NCI-H345 treated with DMSO at 0.1 percent for 48 hours (cell line): ENCODE data around the gene SNX18.
"Not testable (repeated sequence)": the region's sequence is repeated elsewhere in the genome, so short reads cannot be mapped to it uniquely, and the experiment has no call there.

Source experiments
- DNase-seq: peaks from one replicate; lab custom pipeline; 2025; ENCODE audit not compliant: unreplicated experiment; lab: John Stamatoyannopoulos, UW

SNX18 gene

DNA sequence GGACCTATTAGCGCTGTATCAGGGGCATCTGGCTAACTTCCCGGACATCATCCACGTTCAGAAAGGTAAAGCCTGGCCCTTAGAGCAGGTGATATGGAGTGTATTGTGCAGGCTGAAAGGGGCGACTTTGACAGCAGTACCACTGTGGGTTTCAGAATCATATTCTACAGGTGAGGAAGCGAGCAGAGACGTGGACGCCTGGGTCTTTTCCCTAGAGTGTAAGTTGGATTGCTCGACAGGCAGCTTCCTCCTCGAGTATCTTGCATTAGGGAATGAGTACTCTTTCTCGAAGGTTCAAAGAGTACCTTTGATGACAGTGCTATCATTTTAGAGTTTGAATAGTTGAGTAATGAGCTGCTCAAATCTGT lies 1.9 kb downstream of the SNX18 start:
- no peak for DNase-seq

DNA sequence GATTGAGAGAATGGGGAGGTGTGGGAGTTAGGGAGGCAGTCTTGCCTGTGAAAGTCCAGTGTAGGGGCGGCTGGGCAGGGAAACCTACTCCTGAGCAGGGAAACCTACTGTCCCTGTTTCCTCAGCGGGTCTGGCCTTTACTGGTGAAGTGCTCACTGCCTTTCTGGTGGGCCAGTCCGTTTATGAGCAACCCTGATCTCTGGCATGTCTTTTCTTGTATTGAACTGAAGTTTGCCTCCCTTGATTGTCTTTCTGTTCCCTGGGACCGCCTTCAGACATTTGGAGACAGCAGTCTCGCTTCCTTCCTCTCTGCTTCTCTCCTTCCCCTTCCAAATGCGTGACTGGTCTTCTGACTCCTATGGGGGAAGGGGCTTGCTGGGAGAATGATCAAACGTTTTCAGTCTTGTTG lies 2.9 kb downstream of the SNX18 start:
- no peak for DNase-seq

DNA sequence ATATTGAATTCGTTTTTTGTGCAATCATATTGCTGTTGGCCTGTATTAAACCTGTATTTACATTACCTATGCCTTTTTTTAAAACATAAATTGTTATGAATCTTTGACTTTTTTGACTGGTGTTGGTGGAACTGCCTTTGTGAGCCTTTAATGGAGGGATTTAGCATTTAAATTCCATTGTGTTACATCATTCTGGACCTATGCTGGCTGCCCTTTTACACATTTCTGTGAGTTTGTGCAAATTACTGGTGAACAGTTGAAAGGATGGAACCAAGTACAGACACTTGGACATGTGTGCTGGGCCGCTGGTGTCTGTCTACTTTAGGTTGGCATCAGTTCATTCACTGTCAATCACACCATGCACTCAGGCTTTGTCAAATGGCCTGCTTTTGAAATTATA lies 3.4 kb downstream of the SNX18 start:
- DNase-seq = no peak

DNA sequence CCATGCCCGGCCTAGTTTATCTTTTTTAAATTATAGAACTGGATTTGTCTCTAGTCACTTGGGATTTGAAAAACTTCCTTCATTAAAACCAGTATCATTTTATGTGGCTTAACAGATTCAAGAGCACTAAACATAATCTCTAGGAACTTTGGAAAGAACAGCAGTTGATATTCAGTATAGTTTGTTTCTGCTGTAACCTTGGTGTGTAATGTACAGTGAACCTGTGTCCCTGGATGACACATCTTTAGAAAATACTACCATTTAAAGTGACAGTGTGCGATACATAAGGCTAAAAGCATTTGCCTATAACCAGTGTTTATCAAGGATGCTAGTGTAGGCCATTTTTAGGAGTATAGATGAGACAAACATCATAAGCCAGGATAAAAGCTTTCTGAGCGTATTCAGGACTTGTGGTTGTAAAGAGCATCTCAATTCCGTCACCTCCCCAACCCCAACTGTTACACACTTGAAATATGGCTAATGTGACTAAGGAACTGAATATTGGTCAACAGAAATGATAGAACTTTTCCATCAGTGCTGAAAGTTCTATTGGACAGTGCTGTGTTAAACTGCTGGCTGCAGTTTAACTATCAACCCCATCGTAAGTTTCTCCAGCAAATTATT lies 4.4 kb downstream of the SNX18 start:
- DNase-seq = no peak

DNA sequence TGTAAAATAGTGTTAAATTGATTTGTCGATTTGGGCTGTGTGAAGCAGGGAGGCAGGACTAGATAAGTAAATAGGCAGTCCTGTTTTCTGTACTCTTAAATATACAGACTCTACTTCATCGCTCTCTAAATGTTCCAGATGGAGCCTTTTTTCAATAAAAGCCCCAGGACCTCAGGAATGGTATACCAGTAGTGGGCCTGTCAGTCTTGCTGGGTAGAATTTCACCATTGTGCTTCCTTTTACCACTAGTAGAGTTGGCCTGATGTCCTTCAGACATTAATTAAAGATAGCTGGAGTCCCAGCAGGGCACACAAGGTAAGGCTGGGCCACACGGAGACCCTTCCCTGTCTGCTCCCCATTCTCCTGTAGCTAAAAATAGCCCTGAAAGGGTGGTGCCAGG lies 6.0 kb downstream of the SNX18 start:
- no peak for DNase-seq

DNA sequence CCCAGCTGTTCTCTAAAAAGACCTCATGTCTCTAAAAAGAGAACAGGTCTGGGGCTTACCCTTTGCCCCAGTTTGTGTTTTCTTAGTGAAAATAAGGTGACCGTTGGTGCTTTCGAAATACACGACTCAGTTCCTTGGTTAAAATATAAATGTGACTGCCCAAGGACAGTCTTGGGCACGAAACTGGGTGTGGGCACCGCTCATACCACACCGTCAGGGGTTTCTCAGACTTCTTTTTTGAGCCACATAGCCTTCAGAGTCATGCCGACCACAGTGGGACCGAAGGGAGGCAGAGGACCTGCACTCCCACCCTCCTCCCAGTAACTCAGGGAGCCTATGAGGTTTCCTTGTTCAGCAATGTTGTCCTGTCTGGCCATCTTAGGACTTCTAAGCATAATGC lies 6.5 kb downstream of the SNX18 start:
- DNase-seq = no peak

DNA sequence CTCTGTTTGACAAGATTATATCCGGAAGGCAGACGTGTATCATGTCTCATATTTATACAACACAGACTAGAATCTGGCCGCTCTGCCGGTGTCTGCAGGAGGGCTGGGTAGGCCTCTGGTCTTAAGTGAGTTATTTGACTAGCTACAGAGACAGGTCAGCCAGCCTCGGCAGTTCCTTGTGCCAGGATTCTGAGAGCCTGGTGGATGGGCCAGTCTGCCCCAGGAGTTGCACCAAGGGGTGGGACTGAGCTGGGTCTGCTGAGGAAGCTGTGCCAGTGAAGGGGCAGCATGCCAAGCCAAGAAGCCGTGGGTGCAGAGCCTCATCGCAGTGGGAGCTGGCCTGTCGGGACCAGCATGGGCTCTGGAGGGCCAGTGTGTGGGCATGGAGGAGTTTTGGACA lies 7.1 kb downstream of the SNX18 start:
- no peak for DNase-seq

DNA sequence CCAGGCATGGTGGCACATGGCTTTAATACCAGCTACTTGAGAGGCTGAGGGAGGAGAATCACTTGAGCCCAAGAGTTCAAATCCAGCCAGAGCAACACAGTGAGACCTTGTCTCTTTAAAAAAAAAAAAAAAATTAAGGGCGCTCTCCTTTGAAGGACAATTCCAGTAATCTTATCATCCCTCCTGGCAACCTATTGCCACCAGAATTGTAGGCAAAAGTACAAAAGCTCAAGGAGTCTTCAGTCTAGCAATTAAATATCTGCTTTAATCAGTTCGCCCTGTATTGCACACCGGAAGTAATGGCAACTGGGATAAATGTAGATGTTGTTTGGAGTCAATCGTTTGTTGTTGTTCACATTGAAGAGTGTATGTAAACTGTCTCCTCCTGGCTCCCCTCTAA lies 7.7 kb downstream of the SNX18 start:
- DNase-seq = no peak

DNA sequence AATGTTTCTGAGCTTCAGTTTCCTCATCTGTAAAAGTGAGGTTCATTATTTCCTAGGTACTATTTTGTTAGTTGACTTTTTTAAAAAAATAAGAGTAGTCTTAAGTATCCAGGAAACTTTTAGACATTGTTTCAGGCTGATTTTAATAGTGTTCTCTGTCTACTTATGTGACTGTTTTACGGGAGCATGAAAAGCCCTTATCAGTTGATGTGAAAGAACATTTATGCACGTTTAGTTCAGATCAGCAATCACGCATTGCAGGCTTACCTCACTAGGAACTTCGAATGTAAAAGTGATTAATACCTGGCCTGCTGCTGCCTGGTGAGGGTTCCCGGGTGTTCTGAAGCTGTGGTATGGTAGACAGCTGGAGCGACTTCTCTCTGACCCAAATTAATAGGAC lies 8.1 kb downstream of the SNX18 start:
- no peak for DNase-seq

DNA sequence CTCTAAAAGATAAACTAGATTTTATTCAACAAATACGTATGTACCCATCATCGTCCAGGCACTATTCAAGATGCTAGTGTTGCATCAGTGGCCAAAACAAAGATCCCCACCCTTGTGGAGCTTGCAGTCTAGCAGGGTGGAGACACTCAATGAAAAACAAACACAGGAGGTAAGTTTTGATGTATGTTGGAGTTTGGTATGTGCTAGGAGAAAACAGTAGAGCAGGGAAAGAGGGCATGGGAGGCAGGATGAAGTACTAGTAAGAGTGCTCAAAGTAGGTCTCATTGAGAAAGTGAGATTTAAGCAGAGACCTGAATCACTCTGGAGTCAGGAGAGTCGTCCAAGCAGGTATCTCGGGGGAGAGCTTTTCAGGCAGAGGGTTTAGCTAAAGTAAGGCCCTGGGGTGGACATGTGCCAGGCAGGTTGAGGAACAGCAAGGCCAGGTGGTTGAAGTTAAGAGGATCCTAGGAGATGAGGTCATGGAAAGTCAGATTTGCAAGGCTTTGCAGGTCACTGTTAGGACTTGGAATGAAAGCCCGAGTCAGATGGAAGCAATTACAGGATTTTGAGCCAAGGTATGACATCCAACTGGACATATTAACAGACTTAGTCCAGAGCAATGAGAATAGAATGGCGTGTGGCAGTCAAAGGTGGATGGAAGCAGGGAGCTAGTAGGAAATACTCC lies 9.2 kb downstream of the SNX18 start:
- DNase-seq = no peak

DNA sequence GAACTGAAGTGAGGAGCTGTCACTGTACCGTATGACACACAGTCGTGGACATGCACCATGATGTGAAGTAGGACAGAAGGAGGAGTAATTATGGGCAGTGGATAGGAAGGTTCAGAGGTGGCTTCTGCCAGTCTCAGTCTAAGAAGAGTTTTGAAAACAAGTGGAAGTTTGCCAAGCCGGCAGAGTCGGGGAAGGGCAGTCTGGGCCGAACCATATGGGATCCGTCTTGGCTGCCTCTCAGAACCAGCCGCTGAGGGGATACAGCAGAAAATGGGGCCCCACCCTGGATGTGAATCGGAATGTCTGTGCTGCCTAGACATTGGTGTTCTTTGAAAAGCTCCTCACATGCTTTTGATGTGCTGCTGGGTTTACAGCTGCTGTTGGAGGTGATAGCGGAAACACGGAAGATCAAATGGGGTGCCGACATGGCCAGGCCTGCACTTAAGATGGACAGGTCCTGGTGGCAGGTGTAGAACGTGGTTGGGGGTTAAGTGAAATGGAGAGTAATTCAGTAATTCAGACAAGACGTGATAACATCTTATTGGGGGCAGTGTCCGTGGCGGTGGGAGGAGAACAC lies 11.2 kb downstream of the SNX18 start:
- DNase-seq = no peak

DNA sequence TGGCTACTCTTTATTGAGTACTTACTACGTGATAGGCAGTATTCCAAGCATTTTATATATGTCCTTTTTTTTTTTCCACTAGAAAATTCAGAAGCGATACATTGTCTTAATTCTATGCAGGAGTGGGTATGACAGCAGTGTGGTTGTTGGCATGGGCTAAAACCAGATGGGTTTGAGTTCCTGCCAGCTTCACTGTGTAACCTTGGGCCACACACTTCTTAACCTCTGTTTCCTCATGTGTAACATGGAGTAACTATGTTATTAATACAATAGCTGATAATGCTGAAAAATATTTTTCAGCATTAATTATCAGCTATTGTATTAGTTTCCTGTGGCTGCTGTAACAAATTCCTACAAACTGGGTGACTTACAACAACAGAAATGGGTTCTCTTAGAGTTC lies 12.0 kb downstream of the SNX18 start:
- no peak for DNase-seq

DNA sequence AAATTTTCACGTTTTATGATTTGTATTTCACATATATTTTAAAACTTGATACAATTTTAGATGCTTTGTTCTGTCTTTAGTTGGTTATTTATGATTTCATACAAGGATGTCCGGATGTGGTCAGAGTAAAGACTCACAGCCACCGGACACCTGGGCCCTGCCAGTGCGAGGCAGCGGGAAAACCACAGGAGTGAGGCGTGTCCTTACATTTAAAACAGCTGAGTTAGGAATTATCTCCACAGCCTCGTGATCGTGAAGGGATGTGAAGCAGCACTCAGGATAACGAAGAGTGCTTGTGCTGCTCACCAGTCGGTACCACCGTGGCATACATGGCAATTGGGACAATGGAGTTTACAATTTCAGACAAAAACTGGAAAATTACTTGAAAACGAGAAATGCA lies 14.0 kb downstream of the SNX18 start:
- no peak for DNase-seq

DNA sequence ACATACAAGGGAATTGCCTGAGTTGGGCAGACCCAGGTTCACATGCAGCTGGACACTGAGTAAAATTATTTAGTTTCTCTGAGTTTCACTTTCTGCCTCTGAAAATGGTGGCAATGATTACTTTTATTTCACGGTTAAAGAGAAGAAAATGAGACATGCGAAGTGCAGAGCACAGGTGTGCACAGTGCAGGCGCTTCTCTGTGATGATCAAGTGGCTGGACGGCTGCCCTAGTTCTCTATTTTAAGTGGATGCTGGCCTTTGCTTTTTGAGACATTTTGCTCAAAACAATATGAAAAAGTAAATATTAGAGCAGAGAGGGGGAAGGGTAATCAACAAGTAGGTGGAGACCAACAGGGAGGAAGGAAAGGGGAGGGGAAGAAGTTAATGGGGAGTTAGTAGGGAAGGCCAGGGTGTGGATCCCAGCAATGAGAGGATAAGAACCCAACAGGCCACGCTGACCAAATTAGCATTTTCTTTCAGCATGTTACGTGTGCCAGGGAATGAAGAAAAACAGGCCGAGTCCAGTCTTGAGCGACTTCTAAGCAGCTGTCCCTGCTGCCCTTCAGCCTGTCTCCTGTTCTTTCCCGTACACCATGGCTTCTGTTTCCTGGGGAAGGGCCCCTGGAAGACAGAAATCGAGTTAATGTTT lies 16.1 kb downstream of the SNX18 start:
- DNase-seq = no peak

DNA sequence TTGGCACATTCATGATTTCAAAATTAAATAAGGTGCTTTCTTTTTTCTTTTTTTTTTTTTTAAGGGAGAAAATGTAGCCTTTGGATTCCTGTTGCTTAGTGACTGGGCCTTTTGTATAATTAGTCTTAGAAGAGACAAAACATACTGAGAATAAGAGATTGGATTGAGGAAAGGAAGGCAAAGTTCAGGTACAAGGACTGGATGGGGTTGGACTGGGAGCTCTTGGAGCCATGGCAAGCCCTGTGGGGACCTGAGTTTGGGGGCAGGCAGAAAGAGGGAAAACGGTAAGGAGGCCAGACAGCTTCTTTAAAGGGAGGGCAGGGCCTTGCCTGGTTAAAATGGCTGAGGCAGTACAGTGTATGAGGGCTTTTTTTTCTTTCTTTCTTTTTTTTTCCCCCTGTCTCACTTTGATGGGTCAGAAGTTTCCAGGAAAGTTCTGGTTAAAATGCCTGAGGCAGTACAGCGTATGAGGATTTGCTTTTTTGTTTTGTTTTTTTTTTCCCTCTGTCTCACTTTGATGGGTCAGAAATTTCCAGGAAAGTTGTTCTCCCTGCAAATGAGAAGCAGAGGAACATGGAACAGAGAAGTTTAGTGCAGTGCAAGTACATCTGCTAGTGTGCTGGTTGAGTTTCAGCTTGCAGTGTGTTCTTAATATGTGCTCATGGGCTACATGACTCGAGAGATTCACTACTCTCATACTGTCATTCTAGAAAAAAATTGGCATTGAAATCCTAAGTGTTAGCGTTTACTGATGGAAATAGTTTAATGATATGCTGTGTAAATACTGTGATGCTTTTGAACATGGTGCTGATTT lies 16.8 kb downstream of the SNX18 start:
- no peak for DNase-seq

DNA sequence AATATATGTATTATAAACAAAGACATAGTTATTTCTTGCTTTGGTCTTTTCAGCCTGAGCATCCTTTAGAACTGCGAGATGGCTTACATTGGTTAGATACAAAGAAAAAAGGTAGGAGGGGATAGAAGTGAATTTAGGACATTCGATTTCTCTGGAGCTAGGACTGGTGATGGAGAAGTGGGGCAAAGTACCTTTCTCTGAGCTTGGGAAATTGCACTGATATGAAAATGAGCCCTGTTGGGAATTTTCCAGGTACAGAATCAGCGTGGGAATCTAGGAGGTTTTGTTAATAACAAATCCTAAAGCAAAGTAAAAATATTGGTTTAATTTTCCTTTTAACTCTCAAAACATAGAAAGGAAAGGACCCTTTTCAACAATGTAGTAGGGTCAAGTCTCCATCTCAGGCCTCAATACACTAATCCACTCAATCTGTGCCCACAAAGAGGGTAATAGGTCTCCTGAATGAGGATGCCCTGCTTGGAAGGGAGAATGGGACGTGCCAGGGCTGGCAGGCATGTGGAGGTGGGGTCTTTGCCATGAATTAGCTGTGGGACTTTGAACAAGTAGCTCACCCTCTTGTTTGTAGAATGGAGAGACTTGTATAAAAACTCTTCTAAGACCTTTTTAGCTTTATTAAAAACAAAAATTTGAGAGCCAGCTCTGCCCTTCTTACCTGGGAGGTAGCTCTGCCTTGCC lies 17.7 kb downstream of the SNX18 start:
- no peak for DNase-seq

DNA sequence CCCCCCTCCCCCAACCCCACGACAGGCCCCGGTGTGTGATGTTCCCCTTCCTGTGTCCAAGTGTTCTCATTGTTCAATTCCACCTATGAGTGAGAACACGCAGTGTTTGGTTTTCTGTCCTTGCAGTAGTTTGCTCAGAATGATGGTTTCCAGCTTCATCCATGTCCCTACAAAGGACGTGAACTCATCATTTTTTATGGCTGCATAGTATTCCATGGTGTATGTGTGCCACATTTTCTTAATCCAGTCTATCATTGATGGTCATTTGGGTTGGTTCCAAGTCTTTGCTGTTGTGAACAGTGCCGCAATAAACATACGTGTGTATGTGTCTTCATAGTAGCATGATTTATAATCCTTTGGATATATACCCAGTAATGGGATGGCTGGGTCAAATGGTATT lies 18.8 kb downstream of the SNX18 start:
- not testable (repeated sequence) for DNase-seq

DNA sequence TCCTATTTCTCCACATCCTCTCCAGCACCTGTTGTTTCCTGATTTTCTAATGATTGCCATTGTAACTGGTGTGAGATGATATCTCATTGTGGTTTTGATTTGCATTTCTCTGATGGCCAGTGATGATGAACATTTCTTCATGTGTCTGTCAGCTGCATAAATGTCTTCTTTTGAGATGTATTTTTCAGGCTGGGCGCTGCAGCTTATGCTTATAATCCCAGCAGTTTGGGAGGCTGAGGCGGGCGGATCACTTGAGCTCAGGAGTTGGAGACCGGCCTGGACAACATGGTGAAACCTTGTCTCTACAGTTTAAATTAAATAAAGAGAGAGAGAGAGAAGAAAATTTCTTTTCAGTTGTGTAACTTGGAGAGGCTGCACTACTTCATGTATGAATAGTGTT lies 19.3 kb downstream of the SNX18 start:
- not testable (repeated sequence) for DNase-seq

DNA sequence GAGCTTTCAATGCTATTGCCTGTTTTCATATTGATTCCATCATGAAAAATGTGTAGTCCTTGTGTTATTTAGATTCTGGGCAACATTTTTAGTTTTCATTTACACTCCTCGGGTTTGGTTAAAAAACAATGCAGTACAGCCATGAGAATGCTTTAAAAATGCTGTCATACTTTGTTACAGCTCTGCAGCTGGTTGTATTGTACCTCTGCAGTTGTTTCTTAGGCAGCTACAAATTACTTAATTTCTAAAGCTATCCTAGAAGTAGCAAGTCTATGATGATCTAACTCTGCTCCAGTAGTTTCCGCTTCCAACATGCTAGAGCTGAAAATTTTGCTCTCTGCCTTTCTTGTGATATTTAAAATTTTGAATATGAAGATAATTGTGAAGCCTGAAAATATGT lies 20.2 kb downstream of the SNX18 start:
- no peak for DNase-seq

DNA sequence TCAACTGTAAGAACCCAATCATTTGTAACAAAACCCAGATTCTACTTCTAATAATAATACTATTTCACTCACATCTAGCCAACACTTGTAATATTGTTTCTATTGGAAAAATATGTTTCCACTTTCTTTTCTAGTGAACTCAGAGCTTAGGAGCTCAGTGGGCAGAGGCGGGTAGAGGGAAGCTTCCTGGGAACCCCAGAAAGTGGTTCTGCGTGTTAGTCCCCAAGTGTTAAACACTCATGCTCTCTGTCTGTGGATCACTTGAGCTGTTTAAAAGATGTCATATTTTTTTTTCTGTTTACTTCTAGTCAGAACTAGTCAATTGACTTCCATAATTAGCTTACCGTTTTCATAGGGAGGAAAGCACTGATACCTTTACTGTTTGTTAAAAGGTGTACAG lies 20.6 kb downstream of the SNX18 start:
- no peak for DNase-seq

DNA sequence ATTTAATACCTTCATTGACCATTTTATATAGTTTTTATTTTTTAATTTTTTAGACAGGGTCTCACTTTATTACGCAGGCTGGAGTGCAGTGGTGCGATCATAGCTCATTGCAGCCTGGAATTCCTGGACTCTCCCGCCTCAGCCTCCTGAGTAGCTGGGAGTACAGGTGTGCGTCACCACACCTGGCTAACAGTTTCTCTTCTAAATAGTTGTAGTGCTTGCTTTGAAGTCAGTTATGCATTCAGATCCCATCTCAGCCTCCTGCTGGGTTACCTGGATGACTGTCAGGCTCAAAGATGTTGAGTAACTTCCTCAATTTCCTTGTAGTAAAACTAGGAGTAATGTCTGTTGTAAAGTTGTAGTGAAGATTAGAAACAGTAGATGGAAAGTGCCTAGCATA lies 21.4 kb downstream of the SNX18 start:
- DNase-seq = no peak
